Occipital lobe (tissue), 2 donors: Measurements from ENCODE around the gene KLF6. TPM values are rescaled to one million over a fixed set of nuclear protein-coding genes. Genes with fewer than 3 reads are reported as not detected.

ENCODE experiments used
- DNase-seq: peaks from one replicate; lab custom pipeline; 2025; lab: John Stamatoyannopoulos, UW
- total RNA-seq: library from RNA; depleted of rRNA; stranded (reverse); fragments of >200 nt; gene quantifications from one replicate; pipeline ENCODE4 v1.2.3, GENCODE V29; 2014

KLF6 gene
- total RNA-seq, 1 donor from 2014 or later = 91.9 TPM

- no peak for DNase-seq
Observed at GRCh38 chr10:3811291-3811870, 26.4 kb upstream of the KLF6 start.

- DNase-seq = no peak
Observed at GRCh38 chr10:3808689-3809199, 23.7 kb upstream of the KLF6 start.

- DNase-seq = no peak
Observed at GRCh38 chr10:3807928-3808496, 23.0 kb upstream of the KLF6 start.

- DNase-seq = no peak
Observed at GRCh38 chr10:3807211-3807927, 22.4 kb upstream of the KLF6 start.

GRCh38 chr10:3806603-3807002 lies 21.6 kb upstream of the KLF6 start:
- DNase-seq = no peak

GRCh38 chr10:3805791-3806461 lies 20.9 kb upstream of the KLF6 start:
- no peak for DNase-seq

- no peak for DNase-seq
Observed at GRCh38 chr10:3805201-3805790, 20.3 kb upstream of the KLF6 start.

GRCh38 chr10:3803927-3804741 lies 19.1 kb upstream of the KLF6 start:
- DNase-seq = no peak

GRCh38 chr10:3803295-3803926 lies 18.4 kb upstream of the KLF6 start:
- DNase-seq = no peak

- no peak for DNase-seq
Observed at GRCh38 chr10:3802526-3803265, 17.7 kb upstream of the KLF6 start.

- no peak for DNase-seq
Observed at GRCh38 chr10:3801558-3802192, 16.7 kb upstream of the KLF6 start.

GRCh38 chr10:3800586-3800985 lies 15.6 kb upstream of the KLF6 start:
- no peak for DNase-seq

- no peak for DNase-seq
Observed at GRCh38 chr10:3797750-3798149, 12.7 kb upstream of the KLF6 start.

GRCh38 chr10:3793553-3793952 lies 8.5 kb upstream of the KLF6 start:
- no peak for DNase-seq

- DNase-seq = no peak
Observed at GRCh38 chr10:3792710-3793219, 7.8 kb upstream of the KLF6 start.

GRCh38 chr10:3791974-3792633 lies 7.1 kb upstream of the KLF6 start:
- DNase-seq = no peak

GRCh38 chr10:3790858-3791257 lies 5.8 kb upstream of the KLF6 start:
- no peak for DNase-seq

- DNase-seq = no peak
Observed at GRCh38 chr10:3790272-3790671, 5.3 kb upstream of the KLF6 start.

- DNase-seq = no peak
Observed at GRCh38 chr10:3789621-3790020, 4.6 kb upstream of the KLF6 start.
